GM21390 (cell line): ENCODE results near the gene TYW3.

ENCODE experiments used
- ATAC-seq: cut with Tn5 transposase; IDR thresholded peaks from one replicate; pipeline ENCODE4 v1.9.1; 2021; ENCODE audit not compliant: unreplicated experiment

TYW3 gene

GRCh38 chr1:74732960-74733603, at the start of gene TYW3, which contains the start of gene CRYZ:
TSS of gene TYW3 (plus strand) at chr1:74733152. CDS start at chr1:74733245, 93 bp downstream.
TSS of gene CRYZ (minus strand) at chr1:74733050. CDS start at chr1:74724821, 8,229 bp downstream.
- peak; percentile 68 for ATAC-seq

GRCh38 chr1:74683656-74684055, 49.3 kb upstream of the TYW3 start:
- ATAC-seq: no peak

- ATAC-seq: no peak
Observed at GRCh38 chr1:74684301-74684700, 48.7 kb upstream of the TYW3 start.

GRCh38 chr1:74686928-74687327, 46.0 kb upstream of the TYW3 start:
- ATAC-seq: no peak

- peak; percentile 74 for ATAC-seq
Observed at GRCh38 chr1:74689621-74690363, 43.2 kb upstream of the TYW3 start.

- peak; percentile 17 for ATAC-seq
Observed at GRCh38 chr1:74690364-74690696, 42.6 kb upstream of the TYW3 start.

- no peak for ATAC-seq
Observed at GRCh38 chr1:74690909-74691308, 42.0 kb upstream of the TYW3 start.

- no peak for ATAC-seq
Observed at GRCh38 chr1:74693473-74693872, 39.5 kb upstream of the TYW3 start.

GRCh38 chr1:74697832-74698231, 35.1 kb upstream of the TYW3 start:
- no peak for ATAC-seq

GRCh38 chr1:74699331-74699730, 33.6 kb upstream of the TYW3 start:
- ATAC-seq: no peak

GRCh38 chr1:74703386-74704182, 29.4 kb upstream of the TYW3 start:
- no peak for ATAC-seq

- no peak for ATAC-seq
Observed at GRCh38 chr1:74712881-74713280, 20.1 kb upstream of the TYW3 start.

- peak; percentile 27 for ATAC-seq
Observed at GRCh38 chr1:74713849-74714248, 19.1 kb upstream of the TYW3 start.

GRCh38 chr1:74714429-74715235, 18.3 kb upstream of the TYW3 start:
- peak; percentile 70 for ATAC-seq

- ATAC-seq: no peak
Observed at GRCh38 chr1:74715236-74715502, 17.8 kb upstream of the TYW3 start.

- ATAC-seq: no peak
Observed at GRCh38 chr1:74715806-74716205, 17.1 kb upstream of the TYW3 start.

- ATAC-seq: no peak
Observed at GRCh38 chr1:74716822-74717221, 16.1 kb upstream of the TYW3 start.

- no peak for ATAC-seq
Observed at GRCh38 chr1:74717626-74718025, 15.3 kb upstream of the TYW3 start.

- no peak for ATAC-seq
Observed at GRCh38 chr1:74726063-74726462, 6.9 kb upstream of the TYW3 start.

- ATAC-seq: no peak
Observed at GRCh38 chr1:74728736-74729135, 4.2 kb upstream of the TYW3 start.

GRCh38 chr1:74729741-74730478, 3.0 kb upstream of the TYW3 start:
- no peak for ATAC-seq
